GM19468 (cell line): ENCODE measurements around the gene PP2D1.
"Not testable (repeated sequence)": the region's sequence is repeated elsewhere in the genome, so short reads cannot be mapped to it uniquely, and the experiment has no call there.

ENCODE experiments used
- ATAC-seq: cut with Tn5 transposase; IDR thresholded peaks from one replicate; pipeline ENCODE4 v1.9.1; 2021; ENCODE audit warnings: mild to moderate bottlenecking, moderate library complexity, moderate number of reproducible peaks; ENCODE audit not compliant: unreplicated experiment; ENCODE audit errors: extremely low read depth

PP2D1 gene

DNA sequence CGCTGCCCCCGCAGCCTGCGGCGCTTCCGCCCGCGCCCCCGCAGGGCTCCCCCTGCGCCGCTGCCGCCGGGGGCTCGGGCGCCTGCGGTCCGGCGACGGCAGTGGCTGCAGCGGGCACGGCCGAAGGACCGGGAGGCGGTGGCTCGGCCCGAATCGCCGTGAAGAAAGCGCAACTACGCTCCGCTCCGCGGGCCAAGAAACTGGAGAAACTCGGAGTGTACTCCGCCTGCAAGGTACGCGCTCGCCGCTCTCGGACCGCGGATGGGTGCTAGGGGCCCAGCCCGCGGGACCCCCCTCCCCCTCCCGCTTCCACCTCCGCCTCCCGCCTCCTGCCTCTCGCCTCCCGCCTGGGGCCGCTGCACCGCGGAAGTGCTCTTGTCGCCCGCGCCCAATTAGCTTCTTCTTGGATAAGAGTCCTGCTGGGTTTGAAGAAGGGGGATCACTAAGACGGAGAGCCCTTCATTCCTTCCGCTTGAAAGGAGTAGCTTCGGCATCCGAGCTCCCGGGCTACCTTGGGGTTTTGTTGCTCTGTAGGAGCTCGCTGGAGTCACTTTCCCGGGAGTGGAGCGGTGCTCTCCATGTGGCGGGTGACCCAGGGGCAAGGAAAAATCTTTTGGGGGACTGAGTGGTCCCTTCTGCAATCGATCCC is 28.6 kb upstream of the PP2D1 start:
- peak; percentile 7 for ATAC-seq

GRCh38 chr3:20039765-20040547 is 27.9 kb upstream of the PP2D1 start, which contains the start of gene KAT2B:
KAT2B (plus strand) TSS chr3:20040446; CDS start chr3:20040478, 32 bp downstream.
- ATAC-seq: peak; percentile 53

- ATAC-seq: no peak
Measured at GRCh38 chr3:20039466-20039764, 27.4 kb upstream of the PP2D1 start.

DNA sequence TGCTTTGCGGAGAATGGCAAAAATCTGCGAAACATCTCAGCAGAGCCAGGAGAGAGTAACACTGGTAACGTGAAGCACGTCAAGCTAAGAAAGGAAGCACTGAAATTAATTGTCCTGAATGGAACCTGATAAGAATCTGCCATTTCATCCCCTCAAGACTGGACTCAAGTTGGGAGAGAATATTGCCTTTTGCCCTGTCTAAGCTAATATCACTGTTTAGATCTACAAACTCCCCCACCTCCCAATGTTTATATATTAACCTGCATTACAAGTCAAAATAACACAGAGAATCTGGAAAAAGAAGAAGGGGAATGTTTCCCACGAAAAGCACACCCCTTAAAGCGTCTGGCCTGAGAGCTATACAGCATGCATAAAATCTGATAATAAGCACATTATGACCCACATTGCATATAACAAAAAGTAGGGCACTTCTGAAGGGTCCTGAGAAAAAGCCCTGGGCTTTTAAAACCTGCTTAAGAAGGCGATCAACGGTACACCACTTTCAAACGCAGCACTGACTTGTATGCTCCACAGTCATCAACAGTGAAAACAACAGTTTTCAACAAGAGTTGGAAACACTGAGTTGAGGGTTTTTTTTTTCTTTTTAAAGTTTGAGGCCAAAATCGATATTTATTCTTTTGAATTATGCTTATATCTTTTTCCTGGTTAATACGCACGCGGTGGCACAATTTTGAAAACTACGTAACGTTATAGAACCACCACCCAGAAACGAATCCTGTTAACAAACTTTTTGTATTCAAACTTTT is 26.8 kb upstream of the PP2D1 start:
- no peak for ATAC-seq

- ATAC-seq: no peak
Measured at GRCh38 chr3:20037255-20037996, 25.4 kb upstream of the PP2D1 start.

DNA sequence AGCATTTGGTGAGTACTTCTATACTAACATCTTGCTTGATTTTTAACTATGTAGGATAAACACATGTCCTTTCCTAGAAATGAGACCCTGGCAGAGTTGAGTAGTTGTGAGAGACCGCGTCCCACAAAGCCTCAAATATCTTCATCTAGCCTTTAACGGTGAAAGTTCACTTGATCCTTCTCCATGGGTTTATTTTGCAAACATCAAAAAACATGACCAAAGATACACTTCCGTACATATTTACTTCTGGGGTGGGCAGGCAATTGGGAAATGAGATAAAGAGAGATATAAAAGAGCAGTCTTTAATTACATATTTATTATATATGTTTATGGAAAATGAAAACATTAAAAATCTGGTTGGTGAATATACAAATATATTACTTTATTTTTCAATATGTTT is 23.0 kb upstream of the PP2D1 start:
- no peak for ATAC-seq

DNA sequence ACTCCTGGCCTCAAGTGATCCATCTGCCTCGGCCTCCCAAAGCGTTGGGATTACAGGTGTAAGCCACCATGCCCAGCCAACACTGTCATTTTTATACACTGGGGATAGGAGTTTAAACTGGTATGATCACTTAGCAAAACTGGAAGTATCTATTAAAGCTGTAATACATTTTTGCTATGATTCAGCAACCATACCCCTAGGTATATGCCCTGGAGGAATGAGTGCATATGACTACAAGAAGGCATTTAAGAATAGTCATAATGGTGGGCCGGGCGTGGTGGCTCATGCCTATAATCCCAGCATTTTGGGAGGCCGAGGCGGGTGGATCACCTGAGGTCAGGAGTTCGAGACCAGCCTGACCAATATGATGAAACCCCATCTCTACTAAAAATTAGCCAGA is 19.9 kb upstream of the PP2D1 start:
- not testable (repeated sequence) for ATAC-seq

GRCh38 chr3:20028905-20029331 is 16.9 kb upstream of the PP2D1 start:
- no peak for ATAC-seq

GRCh38 chr3:20027136-20027535 is 15.1 kb upstream of the PP2D1 start:
- ATAC-seq: no peak

GRCh38 chr3:20023623-20024405 is 11.8 kb upstream of the PP2D1 start:
- no peak for ATAC-seq

- ATAC-seq: no peak
Measured at GRCh38 chr3:20022954-20023622, 11.0 kb upstream of the PP2D1 start.

DNA sequence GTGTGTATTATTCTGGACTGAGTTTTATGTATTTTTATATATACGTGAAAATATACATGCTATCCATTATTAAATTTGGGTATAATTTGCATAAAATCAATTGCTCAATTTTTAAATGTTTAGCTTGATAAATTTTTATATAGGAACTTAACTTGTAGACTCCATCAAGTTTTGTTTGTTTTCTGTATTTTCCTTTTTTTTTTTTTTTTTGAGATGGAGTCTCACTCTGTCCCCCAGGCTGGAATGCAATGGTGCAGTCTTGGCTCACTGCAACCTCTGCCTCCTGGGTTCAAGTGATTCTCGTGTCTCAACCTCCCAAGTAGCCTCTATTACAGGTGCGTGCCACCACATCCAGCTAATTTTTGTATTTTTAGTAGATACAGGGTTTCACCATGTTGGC is 4.0 kb upstream of the PP2D1 start:
- not testable (repeated sequence) for ATAC-seq

DNA sequence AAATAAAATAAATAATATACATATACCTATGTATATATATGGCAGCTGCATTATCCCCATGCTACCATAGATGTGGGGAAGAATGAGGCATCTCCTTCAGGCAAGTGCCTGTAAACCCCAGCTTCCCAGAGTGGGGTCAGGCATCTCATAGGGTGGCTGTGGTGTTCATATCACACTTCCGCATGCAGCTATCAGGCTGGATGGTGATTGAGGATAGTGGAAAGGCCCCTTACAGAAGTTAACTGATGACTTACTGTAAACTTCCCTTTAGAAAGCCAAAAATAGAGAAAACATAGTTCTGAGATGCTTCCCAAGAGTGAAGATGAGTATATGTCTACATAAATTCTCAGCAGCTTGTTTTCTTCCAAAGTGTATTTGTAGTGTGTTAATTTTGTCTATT is 3.5 kb upstream of the PP2D1 start:
- ATAC-seq: no peak

DNA sequence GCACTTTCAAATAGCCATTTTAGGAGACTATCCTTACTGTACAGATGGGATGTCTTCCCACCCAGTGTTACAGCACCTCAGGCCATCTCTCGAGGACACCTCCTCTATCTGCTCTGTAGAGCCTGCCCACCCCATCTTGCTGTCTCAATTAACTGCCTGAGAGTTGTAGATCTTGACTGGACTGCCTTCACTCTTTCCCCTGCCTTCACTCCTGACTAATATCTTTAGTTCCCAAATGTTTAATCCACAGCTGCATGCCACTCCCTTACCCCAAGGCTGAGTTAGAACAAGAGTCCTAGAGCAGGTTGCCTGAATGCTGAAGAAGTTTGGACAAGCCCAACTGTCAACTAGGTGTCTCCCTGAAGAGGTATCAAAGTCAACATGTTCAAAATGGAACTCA is 1.3 kb upstream of the PP2D1 start:
- ATAC-seq: no peak

GRCh38 chr3:20008646-20009045 is 3.4 kb downstream of the PP2D1 start:
- ATAC-seq: no peak

DNA sequence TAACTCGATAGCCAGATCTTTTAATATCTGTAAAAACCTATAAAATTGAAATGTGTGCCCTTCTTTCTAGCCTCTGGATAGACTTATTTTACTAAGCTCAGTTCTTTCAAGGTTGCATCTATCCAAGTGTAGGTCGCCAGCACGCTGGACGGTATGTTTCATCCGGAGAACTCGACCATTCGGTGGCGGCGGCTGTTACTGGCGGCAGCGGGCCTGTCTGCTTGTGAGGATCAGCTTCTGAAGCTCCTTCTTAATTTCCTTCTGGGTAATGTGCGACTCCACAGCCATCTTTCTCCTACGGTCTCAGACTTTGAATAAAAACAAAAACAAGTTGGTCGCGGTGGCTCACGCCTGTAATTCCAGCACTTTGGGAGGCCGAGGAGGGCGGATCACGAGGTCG is 4.1 kb downstream of the PP2D1 start:
- ATAC-seq: no peak

- ATAC-seq: no peak
Measured at GRCh38 chr3:20001932-20002331, 10.1 kb downstream of the PP2D1 start.

DNA sequence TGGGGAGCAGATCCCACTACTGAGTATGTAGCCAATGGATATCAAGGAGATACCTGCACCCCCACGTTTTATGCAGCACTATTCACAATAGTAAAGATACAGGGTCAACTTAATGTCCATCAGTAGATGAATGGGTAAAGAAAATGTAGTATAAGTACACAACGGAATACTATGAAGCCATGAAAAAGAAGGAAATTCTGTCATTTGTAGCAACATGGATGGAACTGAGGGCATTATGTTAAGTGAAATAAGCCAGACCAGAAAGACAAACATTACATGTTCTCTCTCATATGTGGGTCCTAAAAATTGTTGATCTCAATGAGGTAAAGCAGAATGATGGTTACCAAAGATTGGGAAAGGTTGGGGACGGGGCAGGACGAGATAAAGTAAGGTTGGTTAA is 14.6 kb downstream of the PP2D1 start:
- no peak for ATAC-seq

GRCh38 chr3:19994796-19995195 is 17.3 kb downstream of the PP2D1 start:
- no peak for ATAC-seq
